H1 (cell line): ENCODE data around the gene MXRA7. TPM values are rescaled to one million over a fixed set of nuclear protein-coding genes. Genes with fewer than 3 reads are reported as not detected.
A peak's percentile ranks its signal among the peaks of the same experiment; 100 is the strongest.

ENCODE experiments used
- CTCF ChIA-PET: fragments of 300-600 bp; sonication (Branson Sonifier 250); formaldehyde crosslinking; loops from one replicate; lab custom pipeline; 2021; ENCODE audit not compliant: partially characterized antibody; lab: Charles Lee
- POLR2A ChIA-PET: fragments of 300-600 bp; sonication (Branson Sonifier 250); formaldehyde crosslinking; loops from one replicate; lab custom pipeline; 2021; ENCODE audit warnings: inconsistent platforms; ENCODE audit not compliant: partially characterized antibody; lab: Charles Lee
- DNase-seq, 2 experiments: peaks; one replicate each; pipeline versions ENCODE4 v3.0.0 to v3.0.0-alpha.2; 2010 to 2022; ENCODE audit warnings: low spot score in 2 of 2, low read depth in 1 of 2, mixed read lengths in 1 of 2
- FAIRE-seq: peaks from 2 replicates; lab custom pipeline; 2011; peaks lifted over from hg19 to GRCh38; lab: Jason Lieb, UNC
- H2AFZ ChIP-seq: 2 replicates; pipeline ENCODE4 v1.8.1; 2012; ENCODE audit warnings: low read length, inconsistent platforms
- H2AK5ac ChIP-seq: 2 replicates; pipeline ENCODE4 v1.6.1; 2013; ENCODE audit warnings: low read depth, low read length
- H2BK120ac ChIP-seq: replicated peaks from 2 replicates; pipeline ENCODE3; 2013; ENCODE audit warnings: low read depth, low read length, inconsistent platforms
- H2BK12ac ChIP-seq: 2 replicates; pipeline ENCODE4 v1.6.1; 2013; ENCODE audit warnings: low read depth, low read length
- H2BK15ac ChIP-seq: 2 replicates; pipeline ENCODE4 v1.6.1; 2013; ENCODE audit warnings: low read length
- H2BK20ac ChIP-seq: 2 replicates; pipeline ENCODE4 v1.6.1; 2013; ENCODE audit warnings: low read length
- H2BK5ac ChIP-seq: 2 replicates; pipeline ENCODE4 v1.6.1; 2013; ENCODE audit warnings: low read depth, low read length
- H3K14ac ChIP-seq: 2 replicates; pipeline ENCODE4 v1.6.1; 2013; ENCODE audit warnings: inconsistent platforms; ENCODE audit not compliant: insufficient read length
- H3K18ac ChIP-seq: 2 replicates; pipeline ENCODE4 v1.6.1; 2013; ENCODE audit warnings: low read length; ENCODE audit errors: extremely low read depth
- H3K23ac ChIP-seq: 2 replicates; pipeline ENCODE4 v1.6.1; 2013; ENCODE audit warnings: inconsistent platforms; ENCODE audit not compliant: insufficient read length
- H3K23me2 ChIP-seq: 2 replicates; pipeline ENCODE4 v1.6.1; 2013; ENCODE audit warnings: low read depth, low read length
- H3K27ac ChIP-seq: 2 replicates; pipeline ENCODE4 v1.6.1; 2011; ENCODE audit warnings: low read depth, low read length, inconsistent platforms
- H3K27me3 ChIP-seq, 4 experiments: replicated peaks in 1 of 4; 1 replicate in 1 of 4; 2 replicates in 3 of 4; pipeline versions ENCODE4 v1.6.1 to v1.8.1; 2011 to 2013; ENCODE audit warnings: low read length in 3 of 4, mild to moderate bottlenecking in 3 of 4, inconsistent platforms in 2 of 4, mixed read lengths in 2 of 4, moderate library complexity in 1 of 4; ENCODE audit not compliant: control insufficient read depth in 3 of 4, insufficient read depth in 3 of 4; ENCODE audit errors: extremely low read depth in 1 of 4
- H3K36me3 ChIP-seq, 4 experiments: 2 replicates each; pipeline versions ENCODE4 v1.6.1 to v1.8.1; 2011 to 2013; ENCODE audit warnings: mild to moderate bottlenecking in 4 of 4, low read length in 3 of 4, moderate library complexity in 2 of 4, control low read depth in 1 of 4, inconsistent platforms in 1 of 4; ENCODE audit not compliant: insufficient read depth in 4 of 4, control insufficient read depth in 2 of 4
- H3K4ac ChIP-seq: replicated peaks from 2 replicates; pipeline ENCODE3; 2013; ENCODE audit warnings: low read length, low read depth, mixed read lengths, inconsistent platforms; ENCODE audit not compliant: insufficient read length
- H3K4me1 ChIP-seq, 4 experiments: replicated peaks in 1 of 4; 1 replicate in 1 of 4; 2 replicates in 3 of 4; pipeline versions ENCODE4 v1.6.1 to v1.8.1; 2011 to 2013; ENCODE audit warnings: low read length in 3 of 4, inconsistent platforms in 2 of 4, mixed read lengths in 1 of 4; ENCODE audit not compliant: insufficient read depth in 4 of 4, control insufficient read depth in 3 of 4
- H3K4me2 ChIP-seq, 2 experiments: 2 replicates each; pipeline versions ENCODE4 v1.6.1 to v1.8.1; 2011 to 2013; ENCODE audit warnings: low read depth in 2 of 2, low read length in 2 of 2, control low read depth in 1 of 2, inconsistent platforms in 1 of 2, mild to moderate bottlenecking in 1 of 2; ENCODE audit not compliant: insufficient read depth in 1 of 2
- H3K4me3 ChIP-seq, 4 experiments: fragments of 200-600, 300-600 bp in 1 of 4; sonication (generic), shearing (Covaris generic), sonication (Bioruptor Twin) in 1 of 4; 2 replicates each; pipeline versions ENCODE4 v1.5.1 to v1.8.1; 2011 to 2016; ENCODE audit warnings: low read length in 4 of 4, low read depth in 3 of 4, control low read depth in 2 of 4, inconsistent platforms in 2 of 4, mild to moderate bottlenecking in 2 of 4, mixed read lengths in 1 of 4, moderate library complexity in 1 of 4; ENCODE audit not compliant: insufficient read depth in 2 of 4; ENCODE audit errors: extremely low read depth in 1 of 4
- H3K56ac ChIP-seq: replicated peaks from 2 replicates; pipeline ENCODE3; 2013; ENCODE audit warnings: low read depth, mild to moderate bottlenecking, mixed read lengths, low read length, inconsistent platforms; ENCODE audit not compliant: insufficient read length
- H3K79me1 ChIP-seq: 2 replicates; pipeline ENCODE4 v1.6.1; 2013; ENCODE audit warnings: low read depth, low read length, control low read depth
- H3K79me2 ChIP-seq, 2 experiments: 2 replicates each; pipeline versions ENCODE4 v1.6.1 to v1.8.1; 2012 to 2013; ENCODE audit warnings: low read length in 2 of 2, mild to moderate bottlenecking in 2 of 2, inconsistent platforms in 1 of 2; ENCODE audit not compliant: insufficient read depth in 2 of 2, control insufficient read depth in 1 of 2
- H3K9ac ChIP-seq, 4 experiments: replicated peaks in 1 of 4; 1 replicate in 1 of 4; 2 replicates in 3 of 4; pipeline versions ENCODE4 v1.6.1 to v1.8.1; 2011 to 2013; ENCODE audit warnings: low read depth in 3 of 4, low read length in 3 of 4, control low read depth in 2 of 4, mild to moderate bottlenecking in 2 of 4, moderate library complexity in 2 of 4, inconsistent platforms in 1 of 4; ENCODE audit errors: extremely low read depth in 1 of 4
- H3K9me3 ChIP-seq, 2 experiments: 2 replicates each; pipeline versions ENCODE4 v1.6.1 to v1.8.1; 2012 to 2013; ENCODE audit warnings: mild to moderate bottlenecking in 2 of 2, moderate library complexity in 2 of 2, control low read depth in 1 of 2, inconsistent platforms in 1 of 2, low read depth in 1 of 2, low read length in 1 of 2, mixed read lengths in 1 of 2; ENCODE audit not compliant: insufficient read depth in 2 of 2
- H4K20me1 ChIP-seq, 2 experiments: replicated peaks in 1 of 2; 2 replicates each; pipeline versions ENCODE3 to v1.8.1; 2011 to 2013; ENCODE audit warnings: inconsistent platforms in 2 of 2, low read length in 2 of 2, mild to moderate bottlenecking in 1 of 2; ENCODE audit not compliant: insufficient read depth in 2 of 2, control insufficient read depth in 1 of 2
- H4K5ac ChIP-seq: 2 replicates; pipeline ENCODE4 v1.6.1; 2013; ENCODE audit warnings: low read length, low read depth, mixed read lengths, inconsistent platforms; ENCODE audit not compliant: insufficient read length
- H4K8ac ChIP-seq: 2 replicates; pipeline ENCODE4 v1.8.0; 2013; ENCODE audit warnings: mild to moderate bottlenecking, moderate library complexity, low read length, inconsistent platforms; ENCODE audit not compliant: insufficient read depth; ENCODE audit errors: extremely low read depth
- H4K91ac ChIP-seq: replicated peaks from 2 replicates; pipeline ENCODE3; 2013; ENCODE audit warnings: low read length, mixed read lengths, inconsistent platforms; ENCODE audit not compliant: insufficient read length
- ASH2L ChIP-seq: fragments of 200-600, 300-600 bp; sonication (generic); IDR thresholded peaks from one replicate; pipeline ENCODE4 v1.7.1; 2017; ENCODE audit warnings: low read length
- CHD1 ChIP-seq: IDR thresholded peaks from 2 replicates; pipeline ENCODE4 v1.6.1; 2012; ENCODE audit warnings: low read depth, low read length, improper control_type of control experiment
- CREB1 ChIP-seq: IDR thresholded peaks from 2 replicates; pipeline ENCODE4 v1.6.1; 2012; ENCODE audit warnings: inconsistent platforms
- CTBP2 ChIP-seq: IDR thresholded peaks from 2 replicates; pipeline ENCODE4 v1.7.0; 2011; ENCODE audit warnings: borderline replicate concordance, mild to moderate bottlenecking, moderate library complexity, mixed read lengths, low read length; ENCODE audit not compliant: insufficient read depth, insufficient read length
- FOSL1 ChIP-seq: IDR thresholded peaks from 2 replicates; pipeline ENCODE4 v1.6.1; 2011; ENCODE audit warnings: mild to moderate bottlenecking, low read depth, low read length, moderate library complexity; ENCODE audit not compliant: insufficient read depth
- JUND ChIP-seq: IDR thresholded peaks from 2 replicates; pipeline ENCODE4 v1.6.1; 2011; ENCODE audit warnings: mild to moderate bottlenecking, improper control_type of control experiment, low read length
- POLR2AphosphoS5 ChIP-seq: IDR thresholded peaks from 2 replicates; pipeline ENCODE4 v1.6.1; 2011; ENCODE audit warnings: low read depth, low read length
- TCF12 ChIP-seq: IDR thresholded peaks from 2 replicates; pipeline ENCODE4 v1.6.1; 2011; ENCODE audit warnings: low read depth, mild to moderate bottlenecking, low read length
- WGBS, 2 experiments: shearing (Covaris generic) in 1 of 2; methylation state at CpG; one replicate each; pipeline versions ENCODE4 v1.1.6 to v1.1.7; 2013 to 2015; ENCODE audit warnings: low lambda C conversion rate in 2 of 2, mixed read lengths in 2 of 2, inconsistent platforms in 1 of 2, low coverage in 1 of 2, missing lambda C conversion rate in 1 of 2; ENCODE audit not compliant: insufficient replicate concordance in 2 of 2, insufficient coverage in 1 of 2, insufficient read length in 1 of 2; ENCODE audit errors: extremely low coverage in 1 of 2, missing lambda C conversion rate in 1 of 2; 5-methylcytosine and 5-hydroxymethylcytosine counted together
- polyA plus RNA-seq, 7 experiments: library from polyadenylated mRNA; depleted of rRNA in 3 of 7; stranded (reverse) in 5 of 7; unstranded in 2 of 7; fragments of >200 nt in 5 of 7; fragments of 200-250 nt in 2 of 7; gene quantifications; 1 replicate in 5 of 7; 2 replicates in 1 of 7; 4 replicates in 1 of 7; pipeline versions ENCODE4 v1.2.1 to v1.2.3, GENCODE V29; 2011 to 2013; ENCODE audit warnings: missing spikeins in 2 of 7, mixed read lengths in 2 of 7
- total RNA-seq: library from RNA; stranded (reverse); fragmentation: NEBNext Ultra II Directional; extraction: Animal tissue kit (Norgen Biotek cat#: 25700); gene quantifications from 2 replicates; pipeline ENCODE4 v1.2.1, GENCODE V29; 2021

The MXRA7 gene
- total and polyA plus RNA-seq, 2 of the 8 experiments (the other 6 are each of a cell fraction or from before 2014, with no cell fraction given), result 17.8 to 26.6 TPM

- Histone ChIP-seq H3K14ac (no peak overlapping the region), H4K20me1 (no peaks in the 10 kb centered on the region), H2BK5ac (no peak overlapping the region), H2BK20ac (no peak overlapping the region), H4K8ac (no peak overlapping the region), H2BK15ac (no peak overlapping the region), H4K5ac (no peak overlapping the region), H3K23ac (no peak overlapping the region), H3K56ac (no peak overlapping the region), H3K23me2 (peaks cover 10% of the 10 kb centered on the region), H3K4ac (peak overlapping the region; percentile 49), H2AFZ (no peak overlapping the region), H3K36me3 (no peaks in the 10 kb centered on the region), H2BK120ac (no peak overlapping the region), H3K79me2 (no peaks in the 10 kb centered on the region), H3K79me1 (no peaks in the 10 kb centered on the region), H3K27me3 (no peaks in the 10 kb centered on the region), H3K18ac (no peak overlapping the region), H3K4me3 (no peak overlapping the region; a peak in 1 of 8 replicates), H3K9me3 (no peaks in the 10 kb centered on the region), H3K4me1 (peaks cover 3 to 10% (median 8%) of the 10 kb centered on the region in 4 experiments), H3K9ac (no peak overlapping the region), H3K4me2 (peak overlapping the region in 1 of 2 experiments; percentile 88; a peak in 1 of 4 replicates), H2BK12ac (0 out of 2 replicates have a peak overlapping the region, but pooled peaks have one; percentile 80), H2AK5ac (no peak overlapping the region), H3K27ac (no peak overlapping the region), H4K91ac (no peak overlapping the region)
- 87% methylated on average over 3 of the region's 3 CpGs; no CpG with 5 or more reads in 1 of the 2 experiments for WGBS, 2 experiments
- POLR2A ChIA-PET, result interaction anchor here (1.0 kb wide), 1 partner anchor 34 kb away, joined by 3 read pairs; no protein-coding TSS in a partner anchor
- CTCF ChIA-PET, result no interaction called here
- DNase-seq (no peak), FAIRE-seq (no peak)
- TF ChIP-seq POLR2AphosphoS5 (no peak), CHD1 (no peak), ASH2L (no peak), FOSL1 (no peak), CTBP2 (no peak), TCF12 (no peak), JUND (no peak), CREB1 (no peak)
Measured at GRCh38 chr17:76672892-76673291, 37.9 kb downstream of the MXRA7 start.
